NCI-H146 treated with DMSO at 0.1 percent for 48 hours (cell line): Measurements from ENCODE around the gene USP48.
"Not testable (repeated sequence)": the region's sequence is repeated elsewhere in the genome, so short reads cannot be mapped to it uniquely, and the experiment has no call there.

ENCODE experiments used
- DNase-seq: peaks from one replicate; lab custom pipeline; 2025; ENCODE audit not compliant: unreplicated experiment; lab: John Stamatoyannopoulos, UW

USP48 gene

DNA sequence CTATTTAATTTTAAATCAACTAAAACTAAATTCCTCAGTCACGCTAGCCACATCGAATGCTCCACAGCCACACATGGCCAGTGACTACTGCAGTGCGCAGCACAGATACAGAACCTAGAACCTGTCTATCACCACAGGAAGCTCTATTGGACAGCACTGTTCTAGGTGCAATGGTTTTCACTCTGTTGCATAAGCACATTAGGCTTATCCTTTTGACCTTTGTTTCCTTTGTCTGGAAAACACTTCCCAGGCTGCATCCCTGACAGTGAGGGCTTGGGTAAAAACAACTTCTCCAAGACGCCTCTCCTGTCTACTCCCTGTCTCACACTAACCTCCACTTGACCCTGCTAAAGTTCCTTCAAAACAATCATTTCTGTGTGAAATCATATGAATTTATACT lies 80.2 kb downstream of the USP48 start:
- DNase-seq = no peak

GRCh38 chr1:21701401-21701800 lies 81.5 kb downstream of the USP48 start:
- DNase-seq = no peak

GRCh38 chr1:21700094-21700493 lies 82.9 kb downstream of the USP48 start:
- DNase-seq = no peak

DNA sequence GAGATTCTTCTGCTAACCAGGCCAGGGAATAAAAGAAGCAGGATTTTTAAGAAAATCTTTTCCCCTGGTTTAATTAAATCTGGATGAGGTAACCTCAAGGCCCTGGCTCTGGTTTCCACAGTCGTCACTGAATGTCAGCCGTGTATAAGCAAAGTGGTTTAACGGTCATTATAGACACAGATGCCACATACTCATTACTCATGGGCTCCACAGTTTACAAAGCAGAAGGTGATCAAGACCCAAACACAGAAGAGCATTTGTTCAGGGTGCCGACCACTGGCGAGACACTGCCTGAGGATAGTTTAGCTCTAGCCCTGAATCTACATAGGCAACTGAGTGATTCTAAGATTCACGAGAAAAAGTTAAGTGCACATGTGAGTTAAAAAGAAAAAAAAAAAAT lies 86.0 kb downstream of the USP48 start:
- no peak for DNase-seq

GRCh38 chr1:21693732-21694131 lies 89.2 kb downstream of the USP48 start:
- DNase-seq = no peak

DNA sequence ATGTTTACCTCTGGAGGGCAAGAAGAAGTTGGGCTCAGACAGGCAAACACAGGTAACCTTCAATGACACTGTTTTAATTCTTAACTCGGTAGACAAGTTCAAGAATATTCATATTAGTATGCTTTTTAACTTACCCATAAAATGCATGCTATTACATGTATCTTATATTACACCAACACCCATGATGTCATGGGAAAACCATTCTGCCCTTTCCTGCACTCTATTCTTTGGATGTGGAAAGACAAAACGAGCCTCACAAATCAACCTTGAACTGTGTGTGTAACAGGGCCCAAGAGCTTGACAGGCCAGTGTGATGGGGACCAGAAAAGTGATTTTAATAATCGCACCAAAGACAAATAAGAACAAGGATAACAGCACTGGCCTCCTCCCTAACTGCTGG lies 91.2 kb downstream of the USP48 start:
- no peak for DNase-seq

DNA sequence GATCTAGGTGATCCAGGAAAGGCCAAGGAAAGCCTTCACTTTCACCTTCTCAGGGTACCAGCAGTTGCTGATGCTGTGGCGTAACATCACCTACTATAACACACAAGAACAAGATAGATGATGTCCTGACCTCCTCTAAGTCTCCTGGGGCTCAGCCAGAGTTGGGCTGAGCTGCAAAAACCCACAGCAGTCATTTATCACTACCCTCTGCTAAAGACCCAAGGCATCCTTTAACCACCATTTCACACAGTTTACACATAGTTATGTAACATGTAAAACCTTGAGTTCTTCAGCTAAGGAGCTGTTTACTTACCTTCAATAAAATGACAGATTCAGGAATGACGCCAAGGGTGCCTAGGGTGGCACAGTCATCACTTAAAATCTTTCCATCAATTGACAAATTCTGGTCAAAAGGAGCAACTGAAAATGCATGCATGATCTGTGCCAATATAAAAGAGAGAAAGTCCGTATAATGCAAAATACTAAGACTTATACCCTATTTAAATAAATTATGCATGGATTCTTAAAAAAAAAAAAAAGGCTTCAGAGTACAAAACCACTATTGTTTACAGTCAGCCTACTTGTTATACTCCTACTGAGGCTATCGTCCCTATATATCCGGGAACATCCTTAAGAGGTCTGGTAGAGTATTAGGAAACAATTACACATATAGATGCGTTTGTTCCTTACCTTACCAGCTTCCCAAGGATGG lies 93.1 kb downstream of the USP48 start:
- no peak for DNase-seq

DNA sequence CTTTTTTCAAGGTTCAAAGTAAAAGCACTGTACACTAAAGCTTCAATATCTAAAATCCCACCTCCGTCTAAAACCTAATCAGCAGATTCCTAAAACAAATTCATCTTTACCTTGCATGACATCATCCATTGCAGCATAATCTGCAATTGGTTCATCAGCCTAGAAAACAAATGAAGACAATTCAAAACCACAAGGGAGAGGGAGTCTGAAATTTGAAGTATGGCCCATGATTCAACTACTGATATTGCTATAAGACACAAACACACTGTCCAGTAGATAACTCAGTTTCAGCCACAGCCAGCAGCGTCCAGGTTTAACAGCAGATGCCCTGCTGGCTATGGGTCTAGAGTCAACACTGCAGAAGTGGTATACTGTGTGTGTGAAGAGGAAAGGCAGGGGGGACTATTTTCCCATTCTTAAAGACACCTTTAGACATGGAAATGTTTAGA lies 95.8 kb downstream of the USP48 start:
- DNase-seq = no peak

- DNase-seq = no peak
Measured at GRCh38 chr1:21685946-21686678, 96.8 kb downstream of the USP48 start.

GRCh38 chr1:21681426-21681825 lies 101.5 kb downstream of the USP48 start:
- no peak for DNase-seq

GRCh38 chr1:21680918-21681317 lies 102.0 kb downstream of the USP48 start:
- no peak for DNase-seq

DNA sequence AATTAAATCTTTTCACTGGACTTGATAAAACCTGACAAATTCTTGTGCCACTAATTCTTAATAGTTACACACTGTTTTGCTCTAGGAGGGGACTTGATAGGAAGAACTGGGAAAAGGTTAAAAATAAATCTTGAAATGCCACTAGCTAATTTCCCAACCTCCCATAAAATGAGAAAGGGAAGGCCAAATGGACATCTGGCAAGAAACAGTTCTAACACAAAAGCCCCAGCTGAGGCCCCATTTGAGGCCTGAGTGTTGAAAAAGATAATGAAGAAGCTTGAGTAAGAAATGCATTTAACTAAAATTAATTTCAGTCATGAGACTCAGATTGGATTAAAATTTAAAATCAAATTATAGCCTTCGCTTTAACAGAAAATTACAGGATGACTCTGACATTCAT lies 102.6 kb downstream of the USP48 start:
- no peak for DNase-seq

GRCh38 chr1:21677168-21677567 lies 105.8 kb downstream of the USP48 start:
- no peak for DNase-seq

DNA sequence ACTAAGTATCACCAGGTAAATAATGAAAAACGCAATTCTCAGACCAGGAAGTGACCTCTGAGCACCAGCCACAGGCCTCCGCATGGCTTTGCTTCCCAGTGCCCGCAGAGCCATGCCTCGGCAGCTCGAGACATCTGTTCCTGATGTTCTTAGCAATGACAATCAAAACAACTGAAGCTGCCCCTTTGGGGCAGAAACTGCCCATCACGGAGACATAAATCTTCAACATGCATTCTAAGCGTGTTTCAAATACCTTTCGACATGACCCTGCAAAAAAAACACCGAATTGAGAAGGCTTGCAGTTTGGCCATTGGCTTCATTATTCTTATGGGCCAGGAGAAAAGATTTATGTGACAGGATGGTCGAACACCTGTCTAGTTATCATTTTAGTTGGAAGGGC lies 108.0 kb downstream of the USP48 start:
- no peak for DNase-seq

DNA sequence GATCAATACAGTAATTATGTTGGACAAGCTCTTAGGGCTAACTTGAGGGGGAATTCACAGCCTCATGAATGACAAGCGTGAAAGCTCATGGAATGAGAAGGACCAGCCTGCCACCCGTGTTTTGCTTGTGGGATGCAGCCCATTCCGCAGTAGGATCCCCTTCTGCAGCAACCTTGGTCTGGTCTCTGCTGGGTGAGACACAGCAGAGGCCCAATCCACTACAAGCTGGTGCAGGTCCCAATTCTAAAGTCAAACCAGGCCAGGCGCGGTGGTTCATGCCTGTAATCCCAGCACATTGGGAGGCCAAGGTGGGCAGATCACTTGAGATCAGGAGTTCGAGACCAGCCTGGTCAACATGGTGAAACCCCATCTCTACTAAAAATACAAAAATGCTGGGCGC lies 109.1 kb downstream of the USP48 start:
- not testable (repeated sequence) for DNase-seq

GRCh38 chr1:21673277-21673780 lies 109.6 kb downstream of the USP48 start:
- DNase-seq = no peak

GRCh38 chr1:21672478-21673276 lies 110.3 kb downstream of the USP48 start:
- no peak for DNase-seq

- DNase-seq = no peak
Measured at GRCh38 chr1:21671915-21672314, 111.0 kb downstream of the USP48 start.

DNA sequence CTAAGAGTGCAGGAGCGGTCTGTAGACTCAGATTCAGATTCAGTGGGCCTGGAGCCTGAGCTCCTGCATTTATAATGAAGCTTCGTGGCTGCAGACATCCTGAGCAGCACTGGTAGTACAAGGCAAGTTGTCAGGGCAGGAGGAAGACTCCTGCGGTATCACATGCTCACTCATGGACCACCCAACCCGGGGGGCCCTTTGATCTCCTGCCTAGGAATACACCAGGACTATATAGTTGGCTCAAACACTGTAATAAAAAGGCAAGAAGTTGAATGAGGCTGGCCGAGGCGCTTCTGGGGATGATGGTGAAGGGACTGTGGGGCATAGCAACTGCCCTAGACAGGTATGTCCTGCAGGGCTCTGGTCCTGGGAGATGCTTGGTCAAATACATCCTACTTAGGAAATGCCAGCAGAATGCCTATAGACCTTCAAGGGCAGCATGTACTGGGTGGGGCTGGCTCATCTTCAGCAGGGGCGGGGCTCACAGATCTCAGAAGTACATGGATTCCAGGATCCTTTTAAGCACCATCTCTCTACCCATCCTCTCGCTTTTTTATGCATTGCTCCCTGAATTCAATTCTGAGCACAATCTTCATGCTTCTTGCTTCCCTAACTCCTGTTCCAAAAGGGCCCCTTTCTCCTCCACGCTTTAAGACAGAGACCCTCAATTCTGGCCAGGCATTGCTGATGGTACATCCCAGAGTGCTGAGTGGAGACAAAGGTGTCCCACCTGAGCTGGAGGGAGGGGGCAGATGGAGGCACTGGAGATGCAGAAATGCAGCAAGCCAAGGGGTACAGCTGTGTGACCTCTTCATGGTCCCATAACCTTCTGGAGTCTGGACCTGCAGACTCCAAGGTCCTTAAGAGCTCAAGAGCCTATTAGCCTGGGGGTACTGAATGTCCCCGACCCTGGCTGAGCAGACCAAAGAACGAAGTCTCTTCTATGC lies 111.7 kb downstream of the USP48 start:
- no peak for DNase-seq

DNA sequence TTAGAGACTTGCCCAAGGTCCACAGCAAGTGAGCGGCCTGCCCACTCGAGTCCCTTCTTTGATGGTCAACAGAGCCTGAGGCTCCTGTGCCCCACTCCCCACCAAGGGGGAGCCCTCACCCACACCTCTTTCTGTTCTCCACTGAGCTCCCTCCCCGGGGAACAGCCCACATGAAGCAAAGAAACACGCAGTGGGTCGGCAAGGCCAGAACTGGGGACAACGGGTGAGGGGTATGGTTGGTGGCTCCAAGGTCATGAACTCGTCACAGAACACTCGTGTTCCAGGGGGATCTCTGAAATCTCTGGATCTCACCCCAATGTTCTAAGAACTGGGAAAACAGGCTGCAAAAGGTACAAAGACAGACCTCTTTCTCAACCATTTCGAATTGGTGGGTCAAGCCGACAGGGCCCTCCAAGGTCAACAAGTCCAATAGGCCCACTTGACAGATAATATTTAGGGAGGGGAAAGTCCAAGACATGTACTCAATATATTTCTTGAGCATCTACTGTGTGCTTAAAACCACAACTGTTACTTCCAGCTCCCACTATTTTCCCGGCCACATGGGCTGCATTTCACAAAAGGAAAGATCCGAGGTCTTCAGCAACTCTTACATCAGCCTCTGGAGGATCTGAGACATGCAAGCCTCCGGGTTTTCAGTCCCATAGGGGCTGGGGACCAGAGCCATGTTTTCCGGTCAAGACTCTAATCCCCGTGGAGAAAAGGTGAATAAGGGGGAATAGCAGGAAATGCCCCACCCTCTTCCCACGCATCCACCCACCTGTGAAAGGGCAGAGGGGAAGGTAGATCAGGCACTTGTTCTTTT lies 112.7 kb downstream of the USP48 start:
- DNase-seq = no peak
